ENCODE data around the gene SNRNP200. TPM values are rescaled to one million over a fixed set of nuclear protein-coding genes. Genes with fewer than 3 reads are reported as not detected.

Gene SNRNP200
- total and polyA plus RNA-seq, 4 donors = 18.9 to 99.7 (median 82.5) TPM

GRCh38 chr2:96342085-96342484 lies 36.7 kb upstream of the SNRNP200 start:
- Histone ChIP-seq H3K9me3 (ENCODE audit: control insufficient read depth, low read length) (no peaks in the 10 kb centered on the region), H3K4me1 (ENCODE audit: control insufficient read depth in 1 of 2, insufficient read depth in 2 of 2, low read length in 2 of 2) (no peaks in the 10 kb centered on the region), H3K27ac (ENCODE audit: low read depth in 1 of 2, low read length in 2 of 2) (no peak overlapping the region), H3K36me3 (ENCODE audit: control insufficient read depth in 1 of 2, insufficient read depth in 2 of 2, low read length in 1 of 2) (no peaks in the 10 kb centered on the region), H3K4me3 (ENCODE audit: low read length in 2 of 2) (no peak overlapping the region), H3K27me3 (ENCODE audit: control insufficient read depth in 1 of 2, insufficient read depth in 2 of 2, low read length in 1 of 2) (no peaks in the 10 kb centered on the region)
- 75 to 80% methylated on average over 6 of the region's 6 CpGs for WGBS, 2 donors
- DNase-seq (no peak), ATAC-seq (ENCODE audit: low FRiP score) (no peak)
- intact Hi-C loops (cut with DNase I) = no loop called here

- DNase-seq = no peak
- H3K27me3 ChIP-seq (ENCODE audit: control insufficient read depth in 1 of 2, insufficient read depth in 2 of 2, low read length in 1 of 2) = no peaks in the 10 kb centered on the region
- ATAC-seq (ENCODE audit: low FRiP score) = no peak
- intact Hi-C loops (cut with DNase I) = no loop called here
- no peaks in the 10 kb centered on the region for H3K4me1 ChIP-seq (ENCODE audit: control insufficient read depth in 1 of 2, insufficient read depth in 2 of 2, low read length in 2 of 2)
- WGBS, 2 donors = 95 to 96% methylated on average over 14 of the region's 14 CpGs
- H3K9me3 ChIP-seq (ENCODE audit: control insufficient read depth, low read length) = no peaks in the 10 kb centered on the region
- no peak overlapping the region for H3K4me3 ChIP-seq (ENCODE audit: low read length in 2 of 2)
- no peak overlapping the region for H3K27ac ChIP-seq (ENCODE audit: low read depth in 1 of 2, low read length in 2 of 2)
- H3K36me3 ChIP-seq (ENCODE audit: control insufficient read depth in 1 of 2, insufficient read depth in 2 of 2, low read length in 1 of 2) = no peaks in the 10 kb centered on the region
Measured at GRCh38 chr2:96341641-96342040, 36.3 kb upstream of the SNRNP200 start.

GRCh38 chr2:96340493-96341414 lies 35.4 kb upstream of the SNRNP200 start:
- DNase-seq = no peak
- no peak overlapping the region for H3K4me3 ChIP-seq (ENCODE audit: low read length in 2 of 2)
- no peaks in the 10 kb centered on the region for H3K9me3 ChIP-seq (ENCODE audit: control insufficient read depth, low read length)
- H3K36me3 ChIP-seq (ENCODE audit: control insufficient read depth in 1 of 2, insufficient read depth in 2 of 2, low read length in 1 of 2) = no peaks in the 10 kb centered on the region
- no peak overlapping the region for H3K27ac ChIP-seq (ENCODE audit: low read depth in 1 of 2, low read length in 2 of 2)
- ATAC-seq (ENCODE audit: low FRiP score) = no peak
- H3K4me1 ChIP-seq (ENCODE audit: control insufficient read depth in 1 of 2, insufficient read depth in 2 of 2, low read length in 2 of 2) = no peaks in the 10 kb centered on the region
- no peaks in the 10 kb centered on the region for H3K27me3 ChIP-seq (ENCODE audit: control insufficient read depth in 1 of 2, insufficient read depth in 2 of 2, low read length in 1 of 2)
- intact Hi-C loops (cut with DNase I) = no loop called here
- 96 to 97% methylated on average over 9 of the region's 9 CpGs for WGBS, 2 donors

- H3K9me3 ChIP-seq (ENCODE audit: control insufficient read depth, low read length) = no peaks in the 10 kb centered on the region
- WGBS, 2 donors = 95 to 96% methylated on average over 3 of the region's 3 CpGs
- ATAC-seq (ENCODE audit: low FRiP score) = no peak
Measured at GRCh38 chr2:96336873-96337272, 31.5 kb upstream of the SNRNP200 start.

GRCh38 chr2:96336104-96336775 lies 30.9 kb upstream of the SNRNP200 start:
- no peaks in the 10 kb centered on the region for H3K9me3 ChIP-seq (ENCODE audit: control insufficient read depth, low read length)
- WGBS, 2 donors = 14 to 17% methylated on average over 14 to 15 of the region's 15 CpGs
- no peaks in the 10 kb centered on the region for H3K4me1 ChIP-seq (ENCODE audit: control insufficient read depth in 1 of 2, insufficient read depth in 2 of 2, low read length in 2 of 2)
- ATAC-seq (ENCODE audit: low FRiP score) (no peak), DNase-seq (no peak)
- H3K4me3 ChIP-seq (ENCODE audit: low read length in 2 of 2) = no peak overlapping the region
- intact Hi-C loops (cut with DNase I) = no loop called here
- H3K36me3 ChIP-seq (ENCODE audit: control insufficient read depth in 1 of 2, insufficient read depth in 2 of 2, low read length in 1 of 2) = no peaks in the 10 kb centered on the region
- H3K27me3 ChIP-seq (ENCODE audit: control insufficient read depth in 1 of 2, insufficient read depth in 2 of 2, low read length in 1 of 2) = no peaks in the 10 kb centered on the region
- H3K27ac ChIP-seq (ENCODE audit: low read depth in 1 of 2, low read length in 2 of 2) = no peak overlapping the region

More at GRCh38 chr2:96336873-96337272, 31.5 kb upstream of the SNRNP200 start:
- Histone ChIP-seq H3K4me3 (ENCODE audit: low read length in 2 of 2) (no peak overlapping the region), H3K27ac (ENCODE audit: low read depth in 1 of 2, low read length in 2 of 2) (no peak overlapping the region), H3K27me3 (ENCODE audit: control insufficient read depth in 1 of 2, insufficient read depth in 2 of 2, low read length in 1 of 2) (no peaks in the 10 kb centered on the region), H3K36me3 (ENCODE audit: control insufficient read depth in 1 of 2, insufficient read depth in 2 of 2, low read length in 1 of 2) (no peaks in the 10 kb centered on the region), H3K4me1 (ENCODE audit: control insufficient read depth in 1 of 2, insufficient read depth in 2 of 2, low read length in 2 of 2) (no peaks in the 10 kb centered on the region)
- intact Hi-C loops (cut with DNase I) = no loop called here
- no peak for DNase-seq

- WGBS, 2 donors = 81 to 84% methylated on average over 3 of the region's 3 CpGs
- intact Hi-C loops (cut with DNase I) = no loop called here
- DNase-seq = no peak
Measured at GRCh38 chr2:96333708-96334107, 28.4 kb upstream of the SNRNP200 start.

GRCh38 chr2:96330407-96330806 lies 25.1 kb upstream of the SNRNP200 start:
- no peaks in the 10 kb centered on the region for H3K36me3 ChIP-seq (ENCODE audit: control insufficient read depth in 1 of 2, insufficient read depth in 2 of 2, low read length in 1 of 2)
- no peaks in the 10 kb centered on the region for H3K27me3 ChIP-seq (ENCODE audit: control insufficient read depth in 1 of 2, insufficient read depth in 2 of 2, low read length in 1 of 2)
- intact Hi-C loops (cut with DNase I) = no loop called here
- H3K4me3 ChIP-seq (ENCODE audit: low read length in 2 of 2) = no peak overlapping the region
- no peak for ATAC-seq (ENCODE audit: low FRiP score)
- H3K27ac ChIP-seq (ENCODE audit: low read depth in 1 of 2, low read length in 2 of 2) = no peak overlapping the region
- H3K9me3 ChIP-seq (ENCODE audit: control insufficient read depth, low read length) = no peaks in the 10 kb centered on the region
- no peak for DNase-seq
- no peaks in the 10 kb centered on the region for H3K4me1 ChIP-seq (ENCODE audit: control insufficient read depth in 1 of 2, insufficient read depth in 2 of 2, low read length in 2 of 2)
- 3 to 6% methylated on average over 1 of the region's 1 CpG for WGBS, 2 donors

More at GRCh38 chr2:96333708-96334107, 28.4 kb upstream of the SNRNP200 start:
- no peaks in the 10 kb centered on the region for H3K36me3 ChIP-seq (ENCODE audit: control insufficient read depth in 1 of 2, insufficient read depth in 2 of 2, low read length in 1 of 2)
- no peak for ATAC-seq (ENCODE audit: low FRiP score)
- H3K27ac ChIP-seq (ENCODE audit: low read depth in 1 of 2, low read length in 2 of 2) = no peak overlapping the region
- H3K4me1 ChIP-seq (ENCODE audit: control insufficient read depth in 1 of 2, insufficient read depth in 2 of 2, low read length in 2 of 2) = no peaks in the 10 kb centered on the region
- H3K9me3 ChIP-seq (ENCODE audit: control insufficient read depth, low read length) = no peaks in the 10 kb centered on the region
- no peak overlapping the region for H3K4me3 ChIP-seq (ENCODE audit: low read length in 2 of 2)
- H3K27me3 ChIP-seq (ENCODE audit: control insufficient read depth in 1 of 2, insufficient read depth in 2 of 2, low read length in 1 of 2) = no peaks in the 10 kb centered on the region

GRCh38 chr2:96329874-96330273 lies 24.5 kb upstream of the SNRNP200 start:
- no peak overlapping the region for H3K4me3 ChIP-seq (ENCODE audit: low read length in 2 of 2)
- intact Hi-C loops (cut with DNase I) = no loop called here
- no peaks in the 10 kb centered on the region for H3K9me3 ChIP-seq (ENCODE audit: control insufficient read depth, low read length)
- no peaks in the 10 kb centered on the region for H3K36me3 ChIP-seq (ENCODE audit: control insufficient read depth in 1 of 2, insufficient read depth in 2 of 2, low read length in 1 of 2)
- no peak overlapping the region for H3K27ac ChIP-seq (ENCODE audit: low read depth in 1 of 2, low read length in 2 of 2)
- 90 to 97% methylated on average over 6 of the region's 6 CpGs for WGBS, 2 donors
- DNase-seq (no peak), ATAC-seq (ENCODE audit: low FRiP score) (no peak)
- H3K27me3 ChIP-seq (ENCODE audit: control insufficient read depth in 1 of 2, insufficient read depth in 2 of 2, low read length in 1 of 2) = no peaks in the 10 kb centered on the region
- H3K4me1 ChIP-seq (ENCODE audit: control insufficient read depth in 1 of 2, insufficient read depth in 2 of 2, low read length in 2 of 2) = no peaks in the 10 kb centered on the region

GRCh38 chr2:96329456-96329855 lies 24.1 kb upstream of the SNRNP200 start:
- no peak for ATAC-seq (ENCODE audit: low FRiP score)
- H3K27me3 ChIP-seq (ENCODE audit: control insufficient read depth in 1 of 2, insufficient read depth in 2 of 2, low read length in 1 of 2) = no peaks in the 10 kb centered on the region
- intact Hi-C loops (cut with DNase I) = no loop called here
- no peaks in the 10 kb centered on the region for H3K36me3 ChIP-seq (ENCODE audit: control insufficient read depth in 1 of 2, insufficient read depth in 2 of 2, low read length in 1 of 2)
- WGBS, 2 donors = 77 to 79% methylated on average over 1 of the region's 1 CpG
- H3K4me3 ChIP-seq (ENCODE audit: low read length in 2 of 2) = no peak overlapping the region
- no peaks in the 10 kb centered on the region for H3K4me1 ChIP-seq (ENCODE audit: control insufficient read depth in 1 of 2, insufficient read depth in 2 of 2, low read length in 2 of 2)
- H3K9me3 ChIP-seq (ENCODE audit: control insufficient read depth, low read length) = no peaks in the 10 kb centered on the region
- DNase-seq = no peak
- H3K27ac ChIP-seq (ENCODE audit: low read depth in 1 of 2, low read length in 2 of 2) = no peak overlapping the region
